GM21381 (cell line): Measurements from ENCODE around the gene GUCY1A2.
"Not testable (repeated sequence)": the region's sequence is repeated elsewhere in the genome, so short reads cannot be mapped to it uniquely, and the experiment has no call there.

Experiments used
- ATAC-seq: cut with Tn5 transposase; IDR thresholded peaks from one replicate; pipeline ENCODE4 v1.9.1; 2021; ENCODE audit warnings: mild to moderate bottlenecking, moderate library complexity; ENCODE audit not compliant: unreplicated experiment

The GUCY1A2 gene

DNA sequence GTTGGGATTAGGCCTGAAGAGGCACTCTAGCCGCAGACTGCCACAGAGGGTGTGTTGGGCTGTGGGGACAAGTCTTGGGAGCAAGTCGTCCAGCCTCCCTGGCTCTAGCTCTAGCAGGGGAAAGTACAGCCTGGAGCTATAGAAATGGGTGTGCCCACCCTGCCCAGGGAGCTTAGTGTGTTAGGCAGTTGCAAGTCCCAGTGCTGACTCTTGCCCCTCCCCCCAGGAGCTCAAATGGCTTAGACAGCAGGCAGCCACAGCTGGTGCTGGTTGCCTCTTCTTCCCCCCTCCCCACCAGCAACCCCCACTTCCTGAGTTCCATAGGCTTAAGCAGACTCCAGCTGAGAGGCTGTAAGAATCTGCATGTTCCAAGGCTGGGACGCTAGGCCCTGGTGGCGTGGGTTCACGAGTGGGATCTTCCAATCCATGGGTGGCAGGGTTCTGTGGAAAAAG is 61.2 kb downstream of the GUCY1A2 start:
- no peak for ATAC-seq

DNA sequence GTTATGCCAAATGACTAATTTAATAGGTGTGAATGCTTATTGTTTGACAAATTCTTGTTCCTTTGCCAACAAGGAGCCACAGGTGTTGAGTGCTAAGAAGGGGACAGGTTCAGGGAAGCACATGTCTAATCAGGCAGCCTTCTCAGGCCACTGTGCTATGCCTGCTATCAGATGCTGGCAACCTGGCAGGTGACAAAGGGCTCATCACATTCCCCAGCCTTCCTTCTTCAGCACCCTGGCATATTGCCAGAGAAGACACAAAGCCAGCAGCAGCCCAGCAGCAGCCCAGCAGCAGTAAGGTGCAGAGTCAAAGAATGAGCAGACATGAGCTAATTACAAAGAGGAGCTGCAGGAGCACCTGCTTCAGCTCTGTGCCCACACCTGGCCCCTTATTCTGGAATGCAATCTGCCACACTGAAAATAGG is 68.2 kb downstream of the GUCY1A2 start:
- ATAC-seq, result no peak

DNA sequence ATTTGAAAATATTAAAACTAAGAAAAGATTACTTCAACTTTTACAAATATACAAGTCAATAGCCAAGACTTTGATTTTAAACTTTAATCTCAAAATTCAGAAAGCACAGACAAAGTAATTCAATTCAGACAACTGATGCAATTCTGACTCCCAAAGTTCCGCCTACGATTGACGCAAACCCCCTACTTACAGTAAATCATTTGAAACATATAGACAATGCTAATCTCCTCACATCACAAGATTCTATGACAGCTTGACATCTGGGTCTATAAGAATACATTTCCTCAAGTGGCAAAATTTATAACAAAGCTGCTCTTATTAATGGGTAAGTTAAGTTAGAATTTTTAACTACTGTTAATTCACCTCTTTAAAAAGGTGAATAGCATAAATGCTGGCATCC is 75.2 kb downstream of the GUCY1A2 start:
- no peak for ATAC-seq

DNA sequence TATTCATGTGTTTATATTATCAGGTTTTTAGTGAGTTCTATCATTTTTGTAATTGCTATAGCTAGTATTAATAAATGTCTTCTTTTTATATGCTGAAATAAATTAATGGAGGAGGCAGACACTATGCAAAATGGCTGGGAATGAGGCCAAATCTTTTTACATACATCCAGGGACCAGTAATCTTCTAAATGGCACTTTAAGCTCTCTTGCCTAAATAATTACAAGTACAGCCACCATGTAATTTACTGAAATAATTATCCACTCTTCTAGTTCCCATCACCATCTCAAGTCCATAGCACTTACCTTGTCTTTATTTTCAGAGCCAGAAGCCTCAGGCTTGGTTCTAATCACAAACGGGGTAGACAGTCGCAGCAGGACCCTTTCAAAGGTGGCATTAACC is 79.1 kb downstream of the GUCY1A2 start:
- no peak for ATAC-seq

DNA sequence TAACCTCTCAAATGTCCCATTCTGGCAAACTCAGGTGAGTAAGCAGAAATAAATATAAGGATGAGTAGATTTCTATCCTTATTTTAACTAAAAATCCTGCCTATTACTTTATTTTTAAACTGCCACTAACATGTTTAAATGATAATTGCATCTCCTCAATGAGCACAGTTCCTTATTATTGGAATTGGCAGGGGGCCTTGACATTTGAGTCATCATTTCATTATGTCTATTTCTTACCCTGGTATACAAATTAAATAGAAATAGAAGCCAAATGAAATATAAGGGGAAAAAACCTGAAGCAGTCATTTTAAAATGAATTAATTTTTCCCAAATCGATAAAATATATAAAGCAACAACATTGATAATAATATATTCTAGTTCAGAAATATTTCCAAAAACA is 81.2 kb downstream of the GUCY1A2 start:
- ATAC-seq, result no peak

DNA sequence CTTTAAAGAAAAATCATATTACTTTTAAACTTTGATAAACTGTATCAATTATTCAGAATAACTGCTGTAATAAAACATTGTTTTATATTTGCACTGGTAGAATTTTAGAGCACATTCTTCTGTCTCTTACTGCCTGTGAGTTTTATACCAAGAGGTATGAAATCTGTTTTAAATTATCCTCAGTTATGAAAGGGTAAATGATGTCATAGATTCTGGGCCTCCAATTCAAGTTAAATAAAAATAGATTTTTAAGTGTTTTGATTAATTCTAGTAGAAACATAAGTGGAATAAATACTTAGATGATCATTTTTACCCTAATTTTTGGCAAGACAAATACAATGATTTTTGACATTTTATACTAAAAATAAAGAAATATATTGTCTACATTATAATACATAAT is 93.0 kb downstream of the GUCY1A2 start:
- ATAC-seq, result no peak

DNA sequence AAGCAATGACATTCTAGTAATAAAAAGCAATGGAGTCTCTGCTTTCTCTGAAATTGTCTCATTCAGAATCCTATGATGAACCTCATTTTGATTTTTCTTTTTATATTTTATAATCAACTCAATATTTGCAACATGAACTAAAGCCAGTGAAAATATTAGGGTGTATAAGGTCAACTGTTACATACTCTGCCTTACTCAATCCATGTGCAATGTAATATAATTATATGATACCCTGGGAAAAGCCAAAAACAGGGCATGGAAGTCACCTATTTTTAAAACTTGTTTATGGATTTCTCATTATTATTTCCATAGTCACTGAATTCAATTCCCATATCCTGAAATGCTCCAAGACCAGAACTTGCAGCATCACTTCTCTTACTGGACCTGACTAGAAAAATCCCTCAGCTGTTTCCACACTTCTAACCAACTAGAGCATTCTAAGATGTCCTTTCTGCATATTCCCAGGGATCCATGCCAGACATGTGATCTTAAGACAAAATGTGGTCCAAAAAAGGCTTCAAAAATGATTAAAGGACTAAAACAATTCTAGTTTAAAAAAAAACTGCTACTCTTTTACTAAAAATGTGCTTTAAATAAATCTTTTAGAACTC is 97.3 kb downstream of the GUCY1A2 start:
- ATAC-seq, result no peak

DNA sequence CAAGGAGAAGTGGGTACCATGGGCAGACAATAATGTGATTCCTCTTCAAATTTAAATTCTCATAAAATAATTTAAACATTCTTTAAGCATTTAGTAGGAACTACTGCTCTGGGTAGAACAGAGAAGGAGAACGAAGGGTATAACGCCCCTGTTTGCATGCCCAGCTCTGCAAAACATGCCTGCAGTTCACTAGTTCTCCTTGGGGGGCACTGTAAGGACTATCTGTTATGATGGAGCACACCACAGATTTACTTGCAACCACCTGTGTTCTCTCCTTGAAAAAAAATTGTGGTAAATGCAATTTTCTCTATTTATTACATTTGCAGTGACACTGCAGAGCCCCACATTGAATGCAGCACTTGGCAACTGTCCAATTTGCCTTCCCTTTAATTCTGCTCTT is 100.3 kb downstream of the GUCY1A2 start:
- peak; percentile 82 for ATAC-seq

DNA sequence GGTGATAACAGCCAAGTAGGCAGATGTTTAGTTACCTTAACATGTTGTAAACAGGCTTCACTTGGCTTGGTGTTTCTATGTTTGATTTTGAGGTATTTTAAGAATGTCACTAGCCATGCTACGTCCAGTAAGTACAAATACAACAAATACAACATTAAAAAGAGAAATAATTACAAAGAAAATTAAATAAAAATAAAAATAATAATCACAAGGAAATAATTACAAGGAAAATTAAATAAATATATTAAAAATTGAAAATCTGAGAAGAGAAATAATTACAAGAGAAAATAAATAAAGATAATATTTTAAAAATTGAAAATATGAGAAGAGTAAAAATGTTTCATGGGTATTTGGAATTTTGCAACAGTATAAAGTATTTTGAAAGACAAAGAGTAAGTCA is 103.9 kb downstream of the GUCY1A2 start:
- ATAC-seq, result no peak

DNA sequence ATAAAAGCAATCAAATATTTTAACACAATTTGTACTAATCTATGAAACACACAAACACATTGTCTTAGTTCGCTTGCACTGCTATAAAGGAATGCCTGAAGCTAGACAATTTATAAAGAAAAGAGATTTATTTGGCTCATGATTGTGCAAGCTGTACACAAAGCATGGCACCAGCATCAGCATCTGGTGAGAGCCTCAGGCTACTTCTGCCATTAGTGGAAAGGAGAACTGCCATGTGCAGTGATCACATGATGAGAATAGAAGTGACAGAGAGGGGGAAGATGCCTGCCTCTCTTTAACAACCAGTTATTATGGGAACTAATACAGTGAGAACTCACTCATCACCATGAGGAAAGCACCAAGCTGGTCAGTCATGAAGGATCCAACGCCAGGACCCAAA is 105.1 kb downstream of the GUCY1A2 start:
- ATAC-seq, result no peak

DNA sequence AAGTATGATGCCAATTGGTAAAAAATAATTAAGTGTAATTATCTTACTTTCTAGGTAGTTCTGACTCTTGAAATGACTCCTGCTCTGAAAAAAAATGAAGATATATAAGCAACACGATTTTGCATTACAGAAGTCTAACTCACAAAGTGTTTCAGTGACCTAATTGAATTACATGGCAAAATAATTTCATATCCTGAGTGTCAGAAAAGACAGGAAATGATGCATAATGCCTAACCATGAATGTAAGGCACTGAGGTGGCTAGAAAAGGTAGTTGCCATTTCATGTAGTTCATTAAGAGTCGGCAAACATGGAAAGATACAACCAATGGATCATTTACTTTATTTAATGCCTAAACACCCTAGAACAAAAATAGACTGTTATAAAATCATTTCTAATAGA is 113.5 kb downstream of the GUCY1A2 start:
- no peak for ATAC-seq

DNA sequence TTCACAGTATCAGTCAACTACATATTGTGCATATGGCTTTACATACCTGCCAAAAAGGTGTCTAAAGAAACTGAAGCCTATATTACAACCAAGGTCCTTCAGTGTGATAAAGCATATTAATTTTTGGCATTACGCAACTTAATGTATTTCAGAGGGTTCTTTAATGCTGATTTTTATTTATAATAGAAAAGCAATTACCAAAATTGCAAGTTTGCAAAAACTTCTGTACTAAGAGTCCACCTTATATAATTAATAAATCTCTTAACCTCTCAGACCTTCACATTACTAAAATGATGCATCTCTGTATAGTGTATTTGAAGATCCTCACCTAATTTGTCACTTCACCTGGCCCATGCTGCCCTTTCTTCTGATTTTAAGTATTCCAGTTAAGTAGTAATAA is 128.6 kb downstream of the GUCY1A2 start:
- ATAC-seq, result no peak

DNA sequence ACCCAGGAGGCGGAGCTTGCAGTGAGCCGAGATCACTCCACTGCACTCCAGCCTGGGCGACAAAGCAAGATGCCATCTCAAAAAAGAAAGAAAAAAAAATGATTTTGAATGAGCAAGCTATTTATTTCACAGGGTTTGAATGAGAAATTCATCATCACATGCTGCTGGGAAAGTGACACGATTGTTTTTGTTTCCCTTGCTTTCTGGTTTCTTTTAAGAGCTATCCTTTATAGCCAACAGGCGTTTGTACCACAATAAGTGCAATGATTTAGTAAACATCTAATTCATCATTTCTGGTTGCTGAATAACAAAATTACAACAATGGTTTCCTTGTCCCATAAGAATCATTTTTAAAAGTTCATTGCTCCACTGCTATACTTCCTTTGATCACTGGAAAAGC is 129.9 kb downstream of the GUCY1A2 start:
- ATAC-seq, result no peak

DNA sequence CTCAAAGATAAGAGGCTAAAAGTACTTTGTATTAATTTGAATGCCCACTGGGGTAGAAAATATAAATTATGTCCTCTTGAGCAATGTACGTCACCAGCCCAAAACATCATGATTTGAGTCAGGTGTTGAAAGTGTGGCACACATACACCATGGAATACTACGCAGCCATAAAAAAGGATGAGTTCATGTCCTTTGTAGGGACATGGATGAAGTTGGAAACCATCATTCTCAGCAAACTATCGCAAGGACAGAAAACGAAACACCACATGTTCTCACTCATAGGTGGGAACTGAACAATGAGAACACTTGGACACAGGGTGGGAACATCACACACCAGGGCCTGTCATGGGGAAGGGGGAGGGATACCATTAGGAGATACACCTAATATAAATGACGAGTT is 134.6 kb downstream of the GUCY1A2 start:
- ATAC-seq, result not testable (repeated sequence)

DNA sequence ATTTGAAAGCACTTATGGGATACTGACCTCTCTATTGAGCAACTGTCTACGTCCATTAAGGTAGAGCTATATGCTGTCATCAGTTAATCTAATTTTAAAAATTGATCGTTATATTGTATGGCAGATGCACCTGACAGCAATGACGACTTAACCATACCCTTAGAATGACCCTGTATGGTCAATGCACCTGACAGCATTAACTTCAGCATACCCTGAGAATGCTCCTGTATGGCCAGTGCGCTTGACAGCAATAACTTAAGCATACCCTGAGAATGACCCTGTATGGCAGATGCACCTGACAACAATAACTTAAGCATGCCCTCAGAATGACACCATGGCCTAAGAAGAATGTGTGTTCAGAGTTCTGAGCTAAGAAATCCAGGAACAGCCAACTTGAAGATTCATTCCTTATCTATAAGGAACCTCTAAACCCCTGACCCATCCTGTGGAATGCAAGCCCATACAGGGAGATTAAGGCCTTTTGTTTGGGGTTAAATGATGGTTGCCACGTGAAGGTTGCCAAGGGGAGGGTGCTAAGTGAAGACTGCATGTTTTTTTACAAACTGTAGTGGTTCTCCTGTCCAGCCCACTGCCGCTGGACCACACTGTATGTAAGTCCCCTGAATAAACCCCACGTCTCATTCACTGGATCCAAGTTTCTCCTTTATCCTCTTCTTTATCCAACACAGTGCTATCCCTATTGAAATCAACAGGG is 138.3 kb downstream of the GUCY1A2 start:
- no peak for ATAC-seq

DNA sequence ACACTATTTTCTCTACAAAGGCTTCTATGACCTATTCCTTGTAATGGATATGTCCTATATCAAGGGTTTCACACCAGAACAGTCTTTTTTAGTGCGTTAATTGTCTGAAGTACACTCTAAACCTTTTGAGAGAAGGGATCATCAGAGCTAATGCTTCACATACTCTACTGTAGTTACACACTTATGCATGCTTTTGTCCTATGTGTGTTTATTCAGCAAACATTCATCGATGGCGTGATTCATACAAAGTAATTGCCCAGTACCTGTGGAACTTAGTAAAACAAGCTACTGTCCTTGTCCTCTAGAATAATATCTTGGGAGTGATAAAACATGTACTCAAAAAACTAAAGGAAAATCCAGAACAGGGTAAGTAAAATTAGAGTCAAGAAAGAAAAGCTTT is 139.2 kb downstream of the GUCY1A2 start:
- ATAC-seq, result no peak

DNA sequence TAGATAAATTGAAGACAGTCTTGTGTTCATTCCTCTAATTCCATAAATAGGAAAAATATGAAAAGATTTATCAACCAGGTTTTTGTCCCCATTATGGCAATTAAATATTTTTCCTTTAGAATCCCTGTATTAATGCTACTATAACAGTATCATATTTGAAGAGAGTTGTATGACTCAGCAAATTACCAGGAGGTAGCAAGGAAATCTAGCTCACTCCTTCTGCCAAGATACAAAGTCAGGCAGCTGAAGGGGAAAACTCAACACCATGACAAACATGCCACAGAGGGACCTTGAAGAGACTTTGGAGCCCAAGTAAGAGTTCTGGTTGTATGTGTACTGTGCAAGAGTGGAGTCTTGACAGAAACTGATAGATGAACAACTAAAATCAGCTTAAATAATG is 143.3 kb downstream of the GUCY1A2 start:
- no peak for ATAC-seq

DNA sequence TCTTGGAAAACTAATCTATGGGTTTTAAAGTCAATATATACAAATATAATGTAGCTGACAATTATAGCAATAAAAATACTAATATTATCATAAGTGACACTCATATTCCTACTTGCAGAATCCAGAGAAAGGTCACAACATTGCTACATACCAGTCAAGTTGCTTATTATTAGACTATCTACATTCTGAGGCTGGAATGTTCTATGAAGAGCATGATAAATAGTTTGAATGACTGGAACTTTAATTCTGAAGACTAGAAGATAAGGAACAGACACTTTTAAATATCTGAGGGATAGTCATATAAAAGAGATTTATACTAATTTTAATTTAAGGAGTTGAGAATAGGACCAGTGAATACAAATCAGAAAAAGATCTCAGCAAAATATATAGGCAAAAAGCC is 146.0 kb downstream of the GUCY1A2 start:
- no peak for ATAC-seq

DNA sequence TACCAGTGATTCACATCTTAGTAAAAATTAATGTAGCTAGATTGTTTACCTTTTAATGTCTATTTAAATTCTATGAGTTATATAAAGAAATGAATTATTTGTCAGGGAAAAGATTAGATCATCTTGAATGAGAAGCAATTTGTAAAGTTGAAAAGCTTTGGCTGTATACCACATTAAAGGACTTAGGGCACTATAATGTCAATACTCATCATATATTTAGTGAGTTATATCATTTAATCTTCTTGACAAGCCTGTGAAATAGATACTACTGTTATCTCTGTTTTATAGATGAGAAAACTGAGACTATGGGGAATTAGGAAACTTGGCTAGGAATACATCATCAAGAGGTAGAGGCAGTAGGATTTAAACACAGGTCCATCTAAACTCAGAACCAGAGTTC is 160.1 kb downstream of the GUCY1A2 start:
- no peak for ATAC-seq

DNA sequence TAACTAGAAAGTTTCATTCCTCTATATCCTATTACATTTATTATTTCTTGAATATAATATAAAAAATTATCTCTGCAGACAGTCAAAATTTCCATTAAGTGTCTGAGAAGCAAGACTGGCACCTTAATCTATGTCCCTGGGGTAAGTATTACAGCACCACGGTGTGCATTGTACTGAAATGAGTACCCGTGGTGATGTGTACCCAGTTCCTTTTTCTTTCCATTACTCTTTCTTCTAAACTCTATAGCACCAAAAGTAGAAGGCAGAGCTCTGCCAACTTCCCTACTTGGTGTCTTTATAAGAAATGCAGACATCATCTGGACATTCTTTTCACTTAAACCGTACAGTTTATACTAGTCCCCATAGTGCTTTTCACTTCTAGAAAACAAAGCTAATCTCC is 161.7 kb downstream of the GUCY1A2 start:
- no peak for ATAC-seq

DNA sequence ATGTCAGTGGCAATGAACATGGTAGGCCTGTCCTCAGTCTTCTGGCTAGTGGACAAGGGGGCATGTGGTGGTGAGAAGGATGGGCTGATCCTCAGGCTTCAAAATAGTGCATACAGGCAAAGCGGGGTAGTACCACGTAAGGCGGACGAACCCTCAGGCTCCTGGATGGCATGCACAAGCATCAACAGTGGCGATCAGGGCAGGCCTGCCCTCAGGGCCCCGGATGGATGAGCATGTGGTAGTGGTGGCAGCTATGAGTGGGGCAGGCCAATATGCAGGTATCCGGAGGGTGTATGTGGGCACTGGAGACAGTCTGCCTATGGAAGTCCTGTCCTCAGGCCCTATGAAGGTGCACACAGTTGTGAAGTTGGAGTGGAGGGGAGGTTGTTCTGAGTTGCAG is 163.8 kb downstream of the GUCY1A2 start:
- no peak for ATAC-seq

DNA sequence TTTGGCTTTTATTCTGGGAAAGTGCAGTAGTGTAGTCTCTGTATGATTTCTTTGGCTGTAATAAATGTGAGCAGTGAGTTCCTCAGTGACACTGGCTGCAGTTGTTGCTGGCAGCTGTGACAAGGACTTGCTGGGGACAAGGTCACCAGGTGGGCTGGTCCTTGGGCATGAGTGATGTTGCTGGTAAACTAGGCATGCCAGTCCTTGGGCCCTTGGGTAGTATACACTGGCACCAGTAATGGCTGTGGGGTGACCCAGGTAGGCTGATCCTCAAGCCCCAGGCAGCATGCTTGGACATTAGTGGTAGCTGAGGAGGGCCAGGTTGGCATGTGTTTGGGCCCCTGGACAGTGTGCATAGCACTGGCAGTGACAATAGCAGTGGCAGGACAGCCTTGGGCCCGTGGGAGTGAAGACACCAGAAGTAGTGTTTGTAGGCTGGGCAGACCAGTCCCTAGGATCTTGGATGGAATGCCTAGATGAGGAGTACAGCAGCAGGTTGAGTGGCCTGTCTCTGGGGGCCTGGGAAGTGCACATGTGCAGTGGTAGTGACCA is 164.3 kb downstream of the GUCY1A2 start:
- ATAC-seq, result no peak

DNA sequence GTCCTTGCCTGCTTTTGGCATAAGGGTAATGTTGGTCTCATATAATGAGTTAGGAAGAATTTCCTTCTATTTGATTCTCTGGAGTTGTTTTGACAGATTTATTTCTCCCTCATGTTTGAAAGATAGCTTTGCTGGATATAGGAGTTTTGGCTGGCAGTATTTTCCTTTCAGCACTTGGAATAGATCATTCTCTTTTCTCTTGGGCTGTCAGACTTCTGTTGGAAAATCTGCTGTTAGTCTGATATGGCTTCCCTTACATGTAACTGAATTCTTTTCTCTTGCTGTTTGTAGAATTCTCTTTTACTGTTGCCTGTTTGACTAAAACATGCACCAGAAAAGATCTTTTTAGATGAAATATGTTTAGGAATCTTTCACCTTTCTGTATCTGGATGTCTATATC is 165.5 kb downstream of the GUCY1A2 start:
- ATAC-seq, result no peak
